Activated CD4-positive, alpha-beta T cell treated with anti-CD3 and anti-CD28 coated beads, Interleukin-2, amount 50 U/mL, for 48 hours (primary cell): ENCODE measurements around the gene EFCAB8.
"Not testable (repeated sequence)": the region's sequence is repeated elsewhere in the genome, so short reads cannot be mapped to it uniquely, and the experiment has no call there.

Experiments
- DNase-seq, 2 experiments: peaks; one replicate each; pipeline ENCODE4 v3.0.0-alpha.2; 2020

Gene EFCAB8

GRCh38 chr20:32914031-32914430 lies 55.3 kb downstream of the EFCAB8 start:
- no peak for DNase-seq

GRCh38 chr20:32917191-32917950 lies 58.6 kb downstream of the EFCAB8 start:
- DNase-seq = no peak

GRCh38 chr20:32918296-32918695 lies 59.6 kb downstream of the EFCAB8 start:
- no peak for DNase-seq

GRCh38 chr20:32918751-32919150 lies 60.0 kb downstream of the EFCAB8 start:
- DNase-seq = no peak

- no peak for DNase-seq
Observed at GRCh38 chr20:32920066-32920465, 61.3 kb downstream of the EFCAB8 start.

- no peak for DNase-seq
Observed at GRCh38 chr20:32920530-32921298, 62.0 kb downstream of the EFCAB8 start.

- DNase-seq = no peak
Observed at GRCh38 chr20:32922466-32922865, 63.7 kb downstream of the EFCAB8 start.

GRCh38 chr20:32924781-32925180 lies 66.1 kb downstream of the EFCAB8 start:
- DNase-seq = no peak

- no peak for DNase-seq
Observed at GRCh38 chr20:32925481-32926196, 66.9 kb downstream of the EFCAB8 start.

GRCh38 chr20:32929162-32929561 lies 70.4 kb downstream of the EFCAB8 start:
- DNase-seq = no peak

- DNase-seq = no peak
Observed at GRCh38 chr20:32930181-32930580, 71.5 kb downstream of the EFCAB8 start.

GRCh38 chr20:32930701-32931100 lies 72.0 kb downstream of the EFCAB8 start:
- DNase-seq = no peak

GRCh38 chr20:32934580-32934979 lies 75.9 kb downstream of the EFCAB8 start:
- no peak for DNase-seq

GRCh38 chr20:32941155-32941885 lies 82.6 kb downstream of the EFCAB8 start:
- no peak for DNase-seq

- DNase-seq = no peak
Observed at GRCh38 chr20:32943490-32944052, 84.8 kb downstream of the EFCAB8 start.

- peak; percentile 10 to 18 for DNase-seq
Observed at GRCh38 chr20:32945710-32946221, 87.0 kb downstream of the EFCAB8 start.

GRCh38 chr20:32946629-32947028 lies 87.9 kb downstream of the EFCAB8 start:
- no peak for DNase-seq

- not testable (repeated sequence) for DNase-seq
Observed at GRCh38 chr20:32950539-32950938, 91.8 kb downstream of the EFCAB8 start.

GRCh38 chr20:32957459-32957858 lies 98.7 kb downstream of the EFCAB8 start:
- no peak for DNase-seq

GRCh38 chr20:32958574-32958973 lies 99.9 kb downstream of the EFCAB8 start:
- DNase-seq = no peak

- DNase-seq = no peak
Observed at GRCh38 chr20:32959351-32960221, 100.9 kb downstream of the EFCAB8 start.

GRCh38 chr20:32960222-32960518 lies 101.4 kb downstream of the EFCAB8 start:
- DNase-seq = no peak
